Stimulated activated CD4-positive, alpha-beta T cell treated with anti-CD3 and anti-CD28 coated beads, Interleukin-1b, Interleukin-23, amount 100 ng/mL, for 4 hours (primary cell): Measurements from ENCODE around the gene IFITM1.
"Not testable (repeated sequence)": the region's sequence is repeated elsewhere in the genome, so short reads cannot be mapped to it uniquely, and the experiment has no call there.

ENCODE experiments used
- DNase-seq, 2 donors: peaks; one replicate each; pipeline ENCODE4 v3.0.0-alpha.2; 2020; ENCODE audit warnings: low read depth in 2 of 2

IFITM1 gene

DNA sequence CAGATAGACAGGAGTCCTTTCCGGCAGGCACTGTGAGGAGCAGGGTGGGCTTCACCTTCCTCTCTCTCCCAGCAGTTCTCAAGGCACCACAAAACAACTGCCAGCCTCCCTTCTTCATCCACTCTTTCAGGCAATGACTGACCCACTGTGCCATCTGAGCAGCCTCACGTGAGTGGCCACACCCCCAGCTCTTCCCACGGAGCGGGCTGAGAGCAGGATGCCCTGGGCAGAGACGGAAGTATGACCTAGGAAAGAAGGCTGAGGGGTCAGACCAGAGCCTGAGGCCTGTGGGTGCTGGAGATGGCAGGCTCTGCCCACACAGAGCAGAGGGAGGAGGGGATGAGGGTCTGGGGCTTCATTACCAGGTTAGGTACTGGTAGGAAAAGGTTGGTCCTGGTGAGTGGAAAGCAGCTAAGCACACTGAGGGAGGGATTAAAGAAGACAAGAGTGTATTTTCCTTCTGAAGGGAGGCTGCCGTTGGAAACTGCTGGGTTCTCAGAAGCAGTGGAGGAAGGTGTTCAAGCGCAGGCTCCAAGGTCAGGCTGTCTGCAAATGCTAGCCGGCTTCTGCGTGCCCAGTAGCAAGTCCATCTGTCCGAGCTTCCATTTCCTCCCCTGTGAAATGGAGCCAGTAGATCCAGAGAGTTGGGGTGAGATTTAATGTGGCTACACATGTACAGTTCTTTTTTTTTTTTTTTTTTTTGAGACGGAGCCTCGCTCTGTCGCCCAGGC lies 31.0 kb upstream of the IFITM1 start:
- DNase-seq: no peak

DNA sequence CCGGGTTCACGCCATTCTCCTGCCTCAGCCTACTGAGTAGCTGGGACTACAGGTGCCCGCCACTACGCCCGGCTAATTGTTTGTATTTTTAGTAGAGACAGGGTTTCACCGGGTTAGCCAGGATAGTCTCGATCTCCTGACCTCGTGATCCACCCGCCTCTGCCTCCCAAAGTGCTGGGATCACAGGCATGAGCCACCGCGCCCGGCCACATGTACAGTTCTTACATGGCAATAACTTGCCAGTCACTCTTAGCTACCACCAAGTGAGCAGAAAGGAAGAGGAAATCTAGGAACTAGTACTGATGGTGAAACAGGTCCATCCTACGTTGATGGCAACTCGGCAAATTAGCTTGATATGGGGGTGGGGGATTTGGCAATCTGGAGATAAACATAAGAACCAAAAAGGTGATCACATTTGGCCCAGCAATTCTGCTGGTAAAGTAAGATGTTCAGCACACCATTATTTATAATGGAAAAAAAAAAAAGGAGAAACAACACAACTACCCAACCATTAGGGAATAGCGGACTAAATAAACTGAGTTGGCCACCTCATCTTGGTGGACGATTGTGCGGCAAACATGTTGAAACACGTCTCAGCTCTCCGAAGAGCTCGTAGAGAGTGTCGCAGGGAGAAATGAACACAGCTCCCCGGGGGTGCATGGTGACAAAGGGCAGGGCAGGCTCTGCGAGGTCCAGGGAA lies 30.3 kb upstream of the IFITM1 start:
- DNase-seq: no peak

GRCh38 chr11:284105-285020 lies 29.5 kb upstream of the IFITM1 start:
- DNase-seq: no peak

GRCh38 chr11:285021-285893 lies 28.6 kb upstream of the IFITM1 start:
- no peak for DNase-seq

DNA sequence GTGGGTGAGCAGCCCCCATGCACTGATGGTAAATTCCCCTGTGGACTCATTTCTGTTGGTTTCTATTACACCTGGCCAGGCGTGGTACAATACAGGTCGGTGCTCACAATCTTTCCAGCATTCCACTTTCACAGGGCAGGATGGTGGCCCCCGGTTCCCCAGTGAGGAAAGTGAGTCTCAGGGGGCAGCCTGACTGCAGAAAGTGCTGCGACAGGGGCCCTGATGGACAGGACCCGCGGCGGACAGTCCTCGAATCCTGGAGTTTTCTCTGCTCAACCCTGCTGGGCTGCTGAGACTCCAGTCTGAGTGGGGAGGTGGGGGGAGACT lies 28.0 kb upstream of the IFITM1 start:
- no peak for DNase-seq

DNA sequence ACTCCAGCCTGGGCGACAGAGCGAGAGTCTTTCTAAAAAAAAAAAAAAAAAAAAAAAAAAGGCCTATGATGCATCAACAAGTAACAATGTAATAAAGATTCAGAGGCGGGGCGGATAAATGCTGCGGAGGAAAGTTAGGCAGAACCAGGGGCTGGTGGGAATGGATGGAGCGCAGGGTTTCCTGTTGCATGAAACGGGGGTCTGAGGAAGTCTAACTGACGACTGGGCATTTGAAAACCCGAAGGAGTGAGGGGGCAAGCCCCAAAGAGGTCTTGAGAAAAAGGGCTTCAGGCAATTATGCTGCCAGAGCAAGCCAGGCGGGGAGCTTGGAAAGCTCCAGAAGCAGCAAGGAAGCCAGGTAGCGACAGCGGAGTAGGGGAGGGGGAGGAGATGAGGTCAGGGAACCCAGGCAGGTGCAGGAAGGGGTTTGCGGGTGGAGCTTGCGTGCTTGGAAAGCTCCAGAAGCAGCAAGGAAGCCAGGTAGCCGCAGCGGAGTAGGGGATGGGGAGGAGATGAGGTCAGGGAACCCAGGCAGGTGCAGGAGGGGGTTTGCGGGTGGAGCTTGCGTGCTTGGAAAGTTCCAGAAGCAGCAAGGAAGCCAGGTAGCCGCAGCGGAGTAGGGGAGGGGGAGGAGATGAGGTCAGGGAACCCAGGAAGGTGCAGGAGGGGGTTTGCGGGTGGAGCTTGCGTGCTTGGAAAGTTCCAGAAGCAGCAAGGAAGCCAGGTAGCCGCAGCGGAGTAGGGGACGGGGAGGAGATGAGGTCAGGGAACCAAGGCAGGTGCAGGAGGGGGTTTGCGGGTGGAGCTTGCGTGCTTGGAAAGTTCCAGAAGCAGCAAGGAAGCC lies 26.6 kb upstream of the IFITM1 start:
- not testable (repeated sequence) for DNase-seq

DNA sequence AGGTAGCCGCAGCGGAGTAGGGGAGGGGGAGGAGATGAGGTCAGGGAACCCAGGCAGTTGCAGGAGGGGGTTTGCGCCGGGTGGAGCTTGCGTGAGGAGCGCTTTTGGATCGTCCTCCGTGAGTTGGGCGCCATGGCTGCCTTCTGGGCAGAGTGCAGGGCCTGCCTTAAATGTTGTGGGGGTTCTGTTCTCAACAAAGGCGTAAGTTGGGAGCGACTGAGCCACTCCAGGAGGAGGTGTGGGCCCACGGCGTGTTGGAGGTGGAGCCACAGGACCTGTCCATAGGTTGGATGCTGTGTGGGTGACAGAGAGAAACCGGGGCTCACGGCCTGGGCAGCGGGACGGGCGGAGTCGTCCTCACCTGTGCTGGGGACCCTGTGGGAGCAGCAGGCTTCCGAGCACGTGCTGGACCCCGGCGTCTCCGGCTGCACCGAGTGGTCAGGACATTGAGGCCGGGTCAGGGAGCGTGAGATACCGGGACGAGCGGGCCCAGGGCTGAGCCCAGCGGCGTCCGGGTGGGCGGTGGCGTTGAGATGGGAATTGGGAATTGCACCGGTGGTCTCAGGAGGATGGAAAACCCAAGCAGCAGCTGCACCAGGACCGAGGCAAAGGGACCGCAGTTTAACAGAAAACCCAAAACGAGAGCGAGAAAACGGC lies 25.9 kb upstream of the IFITM1 start:
- no peak for DNase-seq

DNA sequence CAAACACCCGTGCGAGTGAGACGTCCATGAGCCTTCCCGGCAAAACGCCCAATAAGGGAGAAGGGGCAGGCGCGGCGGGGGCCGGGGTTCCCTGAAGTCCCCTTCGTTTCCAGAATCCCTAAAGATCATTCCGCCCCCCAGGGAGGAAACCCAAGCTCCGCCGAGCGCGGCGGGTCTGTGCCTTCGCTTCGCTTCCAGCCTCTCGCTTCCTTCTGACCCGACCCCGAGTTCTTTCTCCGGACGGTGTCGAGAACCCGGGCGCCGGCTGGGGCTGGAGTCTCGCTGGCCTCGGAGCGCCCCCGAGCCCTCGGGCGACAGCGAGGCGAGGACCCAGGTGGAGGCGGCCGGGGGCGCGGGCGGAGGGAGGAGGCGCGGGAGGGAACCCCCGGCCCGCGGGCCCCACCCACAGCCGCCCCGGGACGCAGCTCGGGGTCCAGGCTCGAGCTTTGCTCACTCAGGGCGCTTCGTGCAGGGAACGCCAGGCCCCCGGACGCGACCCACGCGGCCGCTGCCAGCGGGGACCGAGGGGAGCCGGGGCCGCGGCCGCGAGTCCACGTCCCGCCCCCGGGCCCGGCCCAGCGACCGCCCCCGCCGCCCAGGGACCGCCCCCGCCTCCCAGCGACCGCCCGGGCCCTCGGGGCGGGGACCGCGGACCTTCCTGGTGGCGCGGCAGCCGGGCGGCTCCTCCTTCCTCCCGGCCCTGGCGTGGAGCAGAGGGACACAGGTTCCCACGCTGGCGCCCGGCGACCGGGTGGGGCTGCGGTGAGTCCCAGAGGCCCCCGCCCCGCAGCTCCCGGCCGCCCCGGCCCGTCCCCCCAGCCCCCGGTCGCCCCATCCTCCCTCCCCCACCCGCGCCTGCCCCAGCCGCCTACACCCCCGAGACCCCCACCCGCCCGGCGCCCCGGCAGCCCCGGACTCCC lies 25.1 kb upstream of the IFITM1 start, which contains the start of gene PGGHG:
PGGHG (plus strand) TSS at position 649 of the 920 bp plus-strand sequence. CDS start 691 bp downstream, outside the sequence.
- DNase-seq: no peak

- DNase-seq: no peak
Measured at GRCh38 chr11:289398-289711, 24.5 kb upstream of the IFITM1 start.

- DNase-seq: no peak
Measured at GRCh38 chr11:289712-290620, 23.9 kb upstream of the IFITM1 start.

- DNase-seq: no peak
Measured at GRCh38 chr11:290621-291231, 23.1 kb upstream of the IFITM1 start.

DNA sequence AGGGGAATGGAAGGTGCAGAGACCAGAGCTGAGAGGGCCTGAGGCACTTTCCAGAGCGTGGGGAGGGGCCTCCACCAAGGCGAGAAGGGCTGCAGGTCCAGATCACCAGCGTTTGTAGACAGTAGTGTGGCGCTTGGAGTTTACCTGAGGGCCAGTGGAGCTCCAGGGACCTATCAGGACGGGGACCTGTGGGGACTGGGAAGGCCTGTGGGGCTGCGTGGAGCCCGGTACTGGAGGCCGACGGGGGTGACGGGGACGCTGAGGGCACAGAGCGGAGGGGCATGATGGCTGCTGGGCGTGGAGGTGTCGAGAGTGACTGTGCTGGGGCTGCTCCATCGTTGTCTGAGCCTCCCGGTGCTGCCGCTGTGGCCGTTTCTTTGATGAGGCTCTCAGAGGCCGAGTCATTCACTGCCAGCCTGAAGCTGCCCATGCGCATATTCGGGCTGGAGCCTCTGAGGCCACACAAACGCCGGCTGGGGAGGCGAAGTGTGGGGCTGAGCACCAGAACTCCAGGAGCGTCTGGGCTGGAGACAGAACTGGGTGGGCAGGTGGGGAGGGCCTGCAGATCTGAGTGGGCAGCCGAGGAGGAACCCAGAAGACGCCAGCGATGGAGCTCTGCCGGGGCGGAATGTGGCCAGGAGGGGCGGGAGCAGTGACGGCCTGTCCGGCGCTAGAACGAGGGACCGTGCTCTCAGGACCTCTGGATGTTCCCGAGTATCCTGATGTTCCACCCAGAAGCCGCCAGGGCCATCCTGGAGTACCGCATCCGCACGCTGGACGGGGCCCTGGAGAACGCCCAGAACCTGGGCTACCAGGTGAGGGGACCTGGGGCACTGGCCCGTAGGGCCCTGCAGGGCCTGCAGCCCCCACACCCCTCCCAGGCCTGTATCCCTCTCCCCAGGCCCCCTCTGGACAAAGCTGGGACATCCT lies 22.3 kb upstream of the IFITM1 start:
- no peak for DNase-seq

GRCh38 chr11:292211-293121 lies 21.4 kb upstream of the IFITM1 start:
- DNase-seq: no peak

- no peak for DNase-seq
Measured at GRCh38 chr11:293271-293851, 20.5 kb upstream of the IFITM1 start.
